HG03097 (cell line): ENCODE results near the gene STAC.
"Not testable (repeated sequence)": the region's sequence is repeated elsewhere in the genome, so short reads cannot be mapped to it uniquely, and the experiment has no call there.

Experiments used
- ATAC-seq: cut with Tn5 transposase; IDR thresholded peaks from one replicate; pipeline ENCODE4 v1.9.1; 2021; ENCODE audit not compliant: unreplicated experiment, low FRiP score

The STAC gene

DNA sequence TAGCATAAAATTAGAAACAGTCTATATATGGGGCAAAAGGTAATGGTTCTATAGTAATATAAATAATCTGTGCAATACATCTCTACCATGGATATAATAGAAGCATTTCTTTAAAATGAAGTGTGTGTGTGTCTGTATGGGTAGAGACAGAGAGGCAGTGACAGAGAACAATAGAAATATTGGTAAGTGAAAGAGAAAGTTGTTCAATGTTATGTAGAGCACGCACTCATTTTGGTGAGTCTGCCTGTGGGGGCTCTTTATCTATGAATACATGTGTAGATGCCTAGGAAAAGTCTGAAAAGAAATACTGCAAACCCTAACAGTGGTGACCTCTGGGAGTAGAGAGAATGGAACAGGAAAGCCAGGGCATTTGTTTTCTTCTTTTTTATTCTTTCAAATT, 182.6 kb downstream of the STAC start:
- ATAC-seq, result no peak

GRCh38 chr3:36575241-36575640, 194.9 kb downstream of the STAC start:
- no peak for ATAC-seq

DNA sequence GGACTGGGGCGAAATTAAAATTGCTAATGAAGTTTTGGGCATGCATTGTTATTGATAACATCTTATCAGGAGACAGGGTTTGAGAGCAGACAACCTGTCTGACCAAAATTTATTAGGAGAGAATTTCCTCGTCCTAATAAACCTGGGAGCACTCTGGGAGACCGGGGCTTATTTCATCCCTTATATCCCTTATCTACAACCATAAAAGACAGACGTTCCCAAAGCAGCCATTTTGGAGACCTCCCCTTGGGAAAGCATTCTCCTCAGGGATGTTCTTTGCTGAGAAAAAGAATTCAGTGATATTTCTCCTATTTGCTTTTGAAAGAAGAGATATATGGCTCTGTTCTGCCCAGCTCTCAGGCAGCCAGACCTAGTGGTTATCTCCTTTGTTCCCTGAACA, 198.1 kb downstream of the STAC start:
- not testable (repeated sequence) for ATAC-seq

- no peak for ATAC-seq
These were observed 199.4 kb downstream of the STAC start for GRCh38 chr3:36579746-36580145.

GRCh38 chr3:36580716-36581115, 200.4 kb downstream of the STAC start:
- ATAC-seq, result no peak

DNA sequence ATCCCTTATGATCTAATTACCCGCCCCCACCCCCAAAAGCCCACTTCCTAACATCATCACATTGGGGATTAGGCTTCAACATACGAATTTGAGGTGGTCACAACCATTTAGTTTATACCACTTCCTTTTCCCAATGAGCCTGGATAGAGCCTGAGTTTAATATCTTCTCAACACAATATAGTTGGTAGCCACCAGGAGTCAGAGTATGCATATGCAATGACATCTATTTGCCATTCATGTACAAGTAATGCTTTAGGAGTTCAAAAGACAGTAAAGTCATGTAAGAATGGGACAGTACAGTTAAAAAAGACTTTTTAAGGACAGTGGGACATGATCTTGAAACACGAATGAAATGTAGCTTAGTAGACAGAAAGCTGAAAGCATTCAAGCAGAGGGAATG, 211.7 kb downstream of the STAC start:
- no peak for ATAC-seq

GRCh38 chr3:36595511-36595910, 215.2 kb downstream of the STAC start:
- no peak for ATAC-seq

DNA sequence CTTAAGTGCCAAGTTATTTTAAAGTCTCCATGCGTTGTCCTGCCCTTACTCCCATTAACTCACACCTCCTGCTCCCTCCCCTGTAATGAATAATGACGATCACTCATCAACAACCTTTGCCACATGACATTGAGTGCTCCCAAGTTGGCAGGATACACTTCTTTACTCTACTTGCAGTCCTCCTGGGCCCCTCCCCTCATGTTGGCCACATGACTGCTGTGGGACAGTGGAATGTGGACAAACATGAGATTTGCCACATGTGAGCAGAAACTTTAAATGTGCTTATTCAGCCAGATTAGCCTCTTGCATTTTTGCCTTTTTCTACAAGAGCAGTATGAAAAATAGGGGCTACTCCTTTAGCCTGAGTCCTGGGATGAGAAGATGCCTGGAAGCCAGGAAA, 216.1 kb downstream of the STAC start:
- ATAC-seq, result no peak

DNA sequence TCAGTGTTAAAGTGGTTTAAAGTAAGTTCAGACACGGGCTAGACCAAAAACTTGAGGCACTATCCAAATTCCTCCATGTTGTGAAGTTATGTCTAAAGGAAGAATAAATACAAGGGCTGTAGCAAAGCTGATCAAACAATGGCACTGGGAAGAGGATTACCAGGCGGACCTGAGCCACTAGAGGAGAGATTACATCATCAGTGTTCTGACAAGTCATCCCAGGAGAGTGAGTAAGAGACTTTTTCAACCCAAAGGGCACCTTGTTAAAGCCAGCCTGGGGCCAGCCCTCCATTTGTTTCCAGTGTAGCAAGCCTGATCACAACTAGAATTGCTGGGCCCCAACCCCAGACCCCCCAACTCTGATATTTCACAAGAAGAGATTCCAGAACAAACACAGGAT, 217.1 kb downstream of the STAC start:
- ATAC-seq, result no peak
